HEK293T (cell line): ENCODE data around the gene CLECL1.
"Not testable (repeated sequence)": the region's sequence is repeated elsewhere in the genome, so short reads cannot be mapped to it uniquely, and the experiment has no call there.

ENCODE experiments used
- CTCF ChIA-PET: fragments of 350-600 bp; formaldehyde crosslinking; extraction: SDS; loops from one replicate; lab custom pipeline; 2021; ENCODE audit warnings: antibody characterized with exemption, inconsistent platforms; lab: Yijun Ruan, JAX
- POLR2A ChIA-PET: fragments of 350-600 bp; formaldehyde crosslinking; extraction: SDS; loops from one replicate; lab custom pipeline; 2020; ENCODE audit warnings: antibody characterized with exemption, inconsistent platforms; lab: Yijun Ruan, JAX
- DNase-seq: peaks from one replicate; pipeline ENCODE4 v3.0.0; 2012; ENCODE audit warnings: mixed read lengths; ENCODE audit errors: extremely low spot score
- BHLHE40 ChIP-seq: fragments of 450-650 bp; IDR thresholded peaks from 2 replicates; pipeline ENCODE4 v1.6.1; 2016; ENCODE audit warnings: mild to moderate bottlenecking, moderate library complexity, borderline replicate concordance
- CTBP1 ChIP-seq: fragments of 450-650 bp; IDR thresholded peaks from 2 replicates; pipeline ENCODE4 v1.6.1; 2016; ENCODE audit warnings: borderline replicate concordance
- FOXA1 ChIP-seq: fragments of 450-650 bp; IDR thresholded peaks from 2 replicates; pipeline ENCODE4 v1.6.1; 2016; ENCODE audit warnings: mild to moderate bottlenecking
- FOXK2 ChIP-seq: fragments of 450-650 bp; IDR thresholded peaks from 2 replicates; pipeline ENCODE4 v1.6.1; 2016; ENCODE audit warnings: mild to moderate bottlenecking
- FOXM1 ChIP-seq: fragments of 450-650 bp; IDR thresholded peaks from 2 replicates; pipeline ENCODE4 v1.6.1; 2017; ENCODE audit warnings: mild to moderate bottlenecking, borderline replicate concordance
- HDGF ChIP-seq: fragments of 450-650 bp; IDR thresholded peaks from 2 replicates; pipeline ENCODE4 v1.6.1; 2017; ENCODE audit warnings: antibody characterized with exemption, borderline replicate concordance
- L3MBTL2 ChIP-seq: fragments of 450-650 bp; conservative IDR thresholded peaks from 2 replicates; pipeline ENCODE4 v1.6.1; 2016; ENCODE audit warnings: mild to moderate bottlenecking
- LEF1 ChIP-seq: fragments of 450-650 bp; IDR thresholded peaks from 2 replicates; pipeline ENCODE4 v1.6.1; 2017; ENCODE audit warnings: mild to moderate bottlenecking, borderline replicate concordance
- NFRKB ChIP-seq: fragments of 450-650 bp; IDR thresholded peaks from 2 replicates; pipeline ENCODE4 v1.6.1; 2016; ENCODE audit warnings: mild to moderate bottlenecking, moderate library complexity
- SP1 ChIP-seq: fragments of 450-650 bp; IDR thresholded peaks from 2 replicates; pipeline ENCODE4 v1.6.1; 2017
- SUZ12 ChIP-seq: fragments of 450-650 bp; IDR thresholded peaks from 2 replicates; pipeline ENCODE4 v1.6.1; 2016; ENCODE audit warnings: mild to moderate bottlenecking
- TARDBP ChIP-seq: fragments of 450-650 bp; IDR thresholded peaks from 2 replicates; pipeline ENCODE4 v1.6.1; 2016
- ZNF384 ChIP-seq: fragments of 450-650 bp; IDR thresholded peaks from 2 replicates; pipeline ENCODE4 v1.6.1; 2016
- TF ChIP-seq, protein P1 (sequence below): fragments of 450-650 bp; IDR thresholded peaks from 2 replicates; pipeline ENCODE4 v1.6.1; 2016

The CLECL1 gene

GRCh38 chr12:9717070-9717925 lies 15.6 kb downstream of the CLECL1 start:
- no peak for DNase-seq
- CTCF ChIA-PET: no interaction called here
- no peak for TF ChIP-seq BHLHE40
- TF ChIP-seq SUZ12: no peak
- TF ChIP-seq, protein P1, sequence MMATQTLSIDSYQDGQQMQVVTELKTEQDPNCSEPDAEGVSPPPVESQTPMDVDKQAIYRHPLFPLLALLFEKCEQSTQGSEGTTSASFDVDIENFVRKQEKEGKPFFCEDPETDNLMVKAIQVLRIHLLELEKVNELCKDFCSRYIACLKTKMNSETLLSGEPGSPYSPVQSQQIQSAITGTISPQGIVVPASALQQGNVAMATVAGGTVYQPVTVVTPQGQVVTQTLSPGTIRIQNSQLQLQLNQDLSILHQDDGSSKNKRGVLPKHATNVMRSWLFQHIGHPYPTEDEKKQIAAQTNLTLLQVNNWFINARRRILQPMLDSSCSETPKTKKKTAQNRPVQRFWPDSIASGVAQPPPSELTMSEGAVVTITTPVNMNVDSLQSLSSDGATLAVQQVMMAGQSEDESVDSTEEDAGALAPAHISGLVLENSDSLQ: no peak
- TF ChIP-seq HDGF: no peak
- no peak for TF ChIP-seq LEF1
- TF ChIP-seq NFRKB: no peak
- no peak for TF ChIP-seq TARDBP
- no peak for TF ChIP-seq ZNF384
- TF ChIP-seq FOXA1: no peak
- TF ChIP-seq SP1: no peak
- no peak for TF ChIP-seq FOXM1
- TF ChIP-seq CTBP1: no peak
- POLR2A ChIA-PET: no interaction called here

GRCh38 chr12:9713032-9713558 lies 19.8 kb downstream of the CLECL1 start:
- CTCF ChIA-PET, DNase-seq, POLR2A ChIA-PET: not testable (repeated sequence)

DNA sequence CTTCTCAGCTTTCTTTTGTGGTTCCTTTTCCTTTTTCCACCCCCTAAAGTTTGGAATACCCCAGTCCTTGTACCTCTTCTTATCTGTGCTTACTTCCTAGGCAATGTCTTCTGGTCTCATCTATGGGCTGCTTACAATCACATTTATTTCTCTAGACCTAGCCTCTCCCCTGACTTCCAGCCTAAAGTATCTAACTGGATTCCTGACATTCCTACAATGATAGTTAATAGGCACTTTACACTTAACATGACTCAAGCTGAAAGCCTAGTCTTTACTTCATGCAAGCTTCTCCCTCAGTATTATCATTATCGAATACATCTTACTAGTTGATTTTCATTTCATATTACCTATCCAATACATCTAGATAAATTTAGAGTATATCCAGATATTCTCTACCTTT lies 21.2 kb downstream of the CLECL1 start:
- ChIA-PET POLR2A (no interaction called here), CTCF (no interaction called here)
- TF ChIP-seq SP1 (no peak), L3MBTL2 (no peak), SUZ12 (no peak), FOXM1 (no peak)
- DNase-seq: no peak

- POLR2A ChIA-PET: no interaction called here
- no peak for TF ChIP-seq FOXA1
- no peak for TF ChIP-seq CTBP1
- no peak for TF ChIP-seq NFRKB
- no peak for TF ChIP-seq LEF1
- TF ChIP-seq BHLHE40: no peak
- TF ChIP-seq SP1: no peak
- TF ChIP-seq HDGF: no peak
- no peak for TF ChIP-seq FOXK2
- TF ChIP-seq SUZ12: no peak
- DNase-seq: no peak
- CTCF ChIA-PET: interaction anchor here (0.6 kb wide), 1 partner anchor 375 kb away, joined by 4 read pairs; no protein-coding TSS in a partner anchor
Measured at GRCh38 chr12:9710584-9711375, 22.1 kb downstream of the CLECL1 start.

GRCh38 chr12:9708853-9709252 lies 24.0 kb downstream of the CLECL1 start:
- DNase-seq: no peak
- no peak for TF ChIP-seq BHLHE40
- CTCF ChIA-PET: interaction anchor here (0.6 to 1.1 kb wide), 5 partner anchors 21 to 74 kb away, joined by 3 to 4 read pairs (median 3); no protein-coding TSS in a partner anchor
- POLR2A ChIA-PET: interaction anchor here (0.6 kb wide), 1 partner anchor 61 kb away, joined by 4 read pairs; no protein-coding TSS in a partner anchor

- CTCF ChIA-PET: interaction anchor here (0.6 to 1.1 kb wide), 6 partner anchors 21 to 73 kb away, joined by 3 to 4 read pairs (median 3); no protein-coding TSS in a partner anchor
- TF ChIP-seq L3MBTL2 (no peak), SUZ12 (no peak), ZNF384 (no peak), CTBP1 (no peak), FOXK2 (no peak), SP1 (no peak), HDGF (no peak), FOXM1 (no peak)
- TF ChIP-seq, protein P1: no peak
- POLR2A ChIA-PET: interaction anchor here (0.6 kb wide), 1 partner anchor 61 kb away, joined by 4 read pairs; no protein-coding TSS in a partner anchor
- DNase-seq: peak; percentile 38
Measured at GRCh38 chr12:9707864-9708808, 24.8 kb downstream of the CLECL1 start.
